ENCODE data around the gene PPP1R11.
"Not testable (repeated sequence)": the region's sequence is repeated elsewhere in the genome, so short reads cannot be mapped to it uniquely, and the experiment has no call there.

Gene PPP1R11

GRCh38 chr6:30066577-30067459 lies at the start of gene PPP1R11:
PPP1R11 (plus strand) TSS chr6:30067198; CDS start chr6:30067411, 213 bp downstream.
- peak; percentile 99 for DNase-seq (ENCODE audit: low read depth)
- TF ChIP-seq CTCF (IDR thresholded peaks at IDR 0.05; ENCODE audit: low read length, missing control alignments), result no peak
- peak within 1 kb of the TSS; percentile 87 for H3K4me3 ChIP-seq (replicated peaks; ENCODE audit: low read depth, low read length)

- no peak for TF ChIP-seq CTCF (IDR thresholded peaks at IDR 0.05; ENCODE audit: low read length, missing control alignments)
- no peak for DNase-seq (ENCODE audit: low read depth)
- H3K4me3 ChIP-seq (replicated peaks; ENCODE audit: low read depth, low read length), result no peak overlapping the region
These were observed 47.2 kb upstream of the PPP1R11 start for GRCh38 chr6:30019819-30020218.

GRCh38 chr6:30020626-30021025 lies 46.4 kb upstream of the PPP1R11 start:
- no peak for DNase-seq (ENCODE audit: low read depth)
- TF ChIP-seq CTCF (IDR thresholded peaks at IDR 0.05; ENCODE audit: low read length, missing control alignments), result no peak
- no peak overlapping the region for H3K4me3 ChIP-seq (replicated peaks; ENCODE audit: low read depth, low read length)

GRCh38 chr6:30022189-30022588 lies 44.8 kb upstream of the PPP1R11 start:
- TF ChIP-seq CTCF (IDR thresholded peaks at IDR 0.05; ENCODE audit: low read length, missing control alignments), result no peak
- no peak overlapping the region for H3K4me3 ChIP-seq (replicated peaks; ENCODE audit: low read depth, low read length)
- no peak for DNase-seq (ENCODE audit: low read depth)

- DNase-seq (ENCODE audit: low read depth), result not testable (repeated sequence)
These were observed 44.3 kb upstream of the PPP1R11 start for GRCh38 chr6:30022712-30023111.

GRCh38 chr6:30025186-30025585 lies 41.8 kb upstream of the PPP1R11 start:
- no peak overlapping the region for H3K4me3 ChIP-seq (replicated peaks; ENCODE audit: low read depth, low read length)
- DNase-seq (ENCODE audit: low read depth), result no peak
- no peak for TF ChIP-seq CTCF (IDR thresholded peaks at IDR 0.05; ENCODE audit: low read length, missing control alignments)

More at GRCh38 chr6:30022712-30023111, 44.3 kb upstream of the PPP1R11 start:
- not testable (repeated sequence) for H3K4me3 ChIP-seq (replicated peaks; ENCODE audit: low read depth, low read length)

- no peak overlapping the region for H3K4me3 ChIP-seq (replicated peaks; ENCODE audit: low read depth, low read length)
- no peak for TF ChIP-seq CTCF (IDR thresholded peaks at IDR 0.05; ENCODE audit: low read length, missing control alignments)
- no peak for DNase-seq (ENCODE audit: low read depth)
These were observed 37.4 kb upstream of the PPP1R11 start for GRCh38 chr6:30029588-30029987.
